Suprapubic skin (tissue), 4 donors: ENCODE measurements around the gene AZGP1. TPM values are rescaled to one million over a fixed set of nuclear protein-coding genes. Genes with fewer than 3 reads are reported as not detected.

Source experiments
- DNase-seq, 2 donors: peaks; one replicate each; pipeline ENCODE4 v3.0.0-alpha.2; 2019; ENCODE audit warnings: low spot score in 2 of 2
- H3K27ac ChIP-seq: fragments of 200-600 bp; sonication (generic); one replicate; pipeline ENCODE4 v1.5.1; 2019
- H3K27me3 ChIP-seq: fragments of 200-600 bp; sonication (generic); one replicate; pipeline ENCODE4 v1.5.1; 2019
- H3K36me3 ChIP-seq: fragments of 200-600 bp; sonication (generic); one replicate; pipeline ENCODE4 v1.5.1; 2019
- H3K4me1 ChIP-seq: fragments of 200-600 bp; sonication (generic); one replicate; pipeline ENCODE4 v1.5.1; 2019
- H3K4me3 ChIP-seq: fragments of 200-600 bp; sonication (generic); one replicate; pipeline ENCODE4 v1.5.1; 2019; ENCODE audit warnings: mild to moderate bottlenecking
- H3K9me3 ChIP-seq: fragments of 200-600 bp; sonication (generic); one replicate; pipeline ENCODE4 v1.5.1; 2019
- EP300 ChIP-seq: sonication (generic); formaldehyde crosslinking; IDR thresholded peaks from one replicate; pipeline ENCODE4 v1.6.1; 2017; ENCODE audit warnings: antibody characterized with exemption
- POLR2A ChIP-seq, 2 donors: fragments of 450-650 bp; IDR thresholded peaks; one replicate each; pipeline ENCODE4 v1.6.1; 2017; ENCODE audit warnings: antibody characterized with exemption in 2 of 2, mild to moderate bottlenecking in 2 of 2, moderate library complexity in 2 of 2
- POLR2AphosphoS5 ChIP-seq, 3 donors: sonication (generic); formaldehyde crosslinking; IDR thresholded peaks; one replicate each; pipeline ENCODE4 v1.6.1; 2017; ENCODE audit warnings: antibody characterized with exemption in 3 of 3
- WGBS: methylation state at CpG from one replicate; pipeline ENCODE4 v1.1.5; 2018; 5-methylcytosine and 5-hydroxymethylcytosine counted together
- total RNA-seq, 4 donors: library from RNA; depleted of rRNA; stranded (reverse); fragments of >200 nt; gene quantifications; one replicate each; pipeline ENCODE4 v1.1.0, GENCODE V29; 2016
- TF ChIP-seq, protein P1 (sequence below), 2 donors: fragments of 200-600 bp in 1 of 2; fragments of 450-650 bp in 1 of 2; sonication (generic) in 1 of 2; IDR thresholded peaks; one replicate each; pipeline ENCODE4 v1.5.1; 2016 to 2019; ENCODE audit warnings: antibody characterized with exemption in 2 of 2, mild to moderate bottlenecking in 1 of 2, moderate library complexity in 1 of 2

AZGP1 gene
- total RNA-seq, 4 donors from 2014 or later = 529 to 1,010 (median 610) TPM

DNA sequence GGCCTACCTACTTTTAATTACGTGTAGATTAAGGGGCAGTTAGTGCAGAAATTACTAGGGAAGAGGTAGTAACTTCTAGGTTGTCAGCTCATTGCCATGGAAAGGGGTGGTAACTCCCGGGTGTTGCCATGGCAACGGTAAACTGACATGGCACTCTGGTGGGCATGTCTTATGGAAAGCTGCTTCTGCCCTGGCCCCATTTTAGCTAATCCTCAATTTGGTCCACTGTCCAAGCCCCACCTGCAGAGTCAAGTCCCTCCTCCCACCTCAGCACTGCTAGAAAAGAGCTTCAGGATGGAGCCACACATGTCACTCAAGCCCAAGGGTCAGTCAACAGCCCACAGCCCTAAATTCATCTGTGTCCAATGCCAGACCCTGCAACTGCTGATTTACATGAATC lies 32.1 kb upstream of the AZGP1 start:
- H3K4me3 ChIP-seq = no peak overlapping the region
- no peak for DNase-seq
- no peaks in the 10 kb centered on the region for H3K27me3 ChIP-seq
- H3K9me3 ChIP-seq = no peaks in the 10 kb centered on the region
- H3K27ac ChIP-seq = no peak overlapping the region
- no peaks in the 10 kb centered on the region for H3K36me3 ChIP-seq
- H3K4me1 ChIP-seq = peaks cover 23% of the 10 kb centered on the region
- TF ChIP-seq, protein P1, sequence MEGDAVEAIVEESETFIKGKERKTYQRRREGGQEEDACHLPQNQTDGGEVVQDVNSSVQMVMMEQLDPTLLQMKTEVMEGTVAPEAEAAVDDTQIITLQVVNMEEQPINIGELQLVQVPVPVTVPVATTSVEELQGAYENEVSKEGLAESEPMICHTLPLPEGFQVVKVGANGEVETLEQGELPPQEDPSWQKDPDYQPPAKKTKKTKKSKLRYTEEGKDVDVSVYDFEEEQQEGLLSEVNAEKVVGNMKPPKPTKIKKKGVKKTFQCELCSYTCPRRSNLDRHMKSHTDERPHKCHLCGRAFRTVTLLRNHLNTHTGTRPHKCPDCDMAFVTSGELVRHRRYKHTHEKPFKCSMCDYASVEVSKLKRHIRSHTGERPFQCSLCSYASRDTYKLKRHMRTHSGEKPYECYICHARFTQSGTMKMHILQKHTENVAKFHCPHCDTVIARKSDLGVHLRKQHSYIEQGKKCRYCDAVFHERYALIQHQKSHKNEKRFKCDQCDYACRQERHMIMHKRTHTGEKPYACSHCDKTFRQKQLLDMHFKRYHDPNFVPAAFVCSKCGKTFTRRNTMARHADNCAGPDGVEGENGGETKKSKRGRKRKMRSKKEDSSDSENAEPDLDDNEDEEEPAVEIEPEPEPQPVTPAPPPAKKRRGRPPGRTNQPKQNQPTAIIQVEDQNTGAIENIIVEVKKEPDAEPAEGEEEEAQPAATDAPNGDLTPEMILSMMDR (IDR thresholded peaks at IDR 0.05) = no peak
- TF ChIP-seq EP300 (no peak), POLR2AphosphoS5 (IDR thresholded peaks at IDR 0.05) (no peak), POLR2A (IDR thresholded peaks at IDR 0.05) (no peak)
- WGBS = 83% methylated on average over 3 of the region's 3 CpGs

- TF ChIP-seq EP300 (no peak), POLR2AphosphoS5 (IDR thresholded peaks at IDR 0.05) (no peak), POLR2A (IDR thresholded peaks at IDR 0.05) (no peak)
- TF ChIP-seq, protein P1 (IDR thresholded peaks at IDR 0.05) = no peak
- H3K36me3 ChIP-seq = no peaks in the 10 kb centered on the region
- no peaks in the 10 kb centered on the region for H3K9me3 ChIP-seq
- H3K4me1 ChIP-seq = peaks cover under 1% of the 10 kb centered on the region
- peak overlapping the region; percentile 29 for H3K27ac ChIP-seq
- no peak overlapping the region for H3K4me3 ChIP-seq
- no peaks in the 10 kb centered on the region for H3K27me3 ChIP-seq
- WGBS = 74% methylated on average over 14 of the region's 14 CpGs
- DNase-seq = no peak
These were observed 28.2 kb upstream of the AZGP1 start for GRCh38 chr7:100003711-100004661.

GRCh38 chr7:100000239-100000638 lies 24.4 kb upstream of the AZGP1 start:
- Histone ChIP-seq H3K4me1 (peaks cover 3% of the 10 kb centered on the region), H3K9me3 (no peaks in the 10 kb centered on the region), H3K36me3 (no peaks in the 10 kb centered on the region), H3K4me3 (no peak overlapping the region), H3K27ac (no peak overlapping the region), H3K27me3 (no peaks in the 10 kb centered on the region)
- WGBS = 90% methylated on average over 13 of the region's 13 CpGs
- DNase-seq = no peak
- TF ChIP-seq POLR2A (IDR thresholded peaks at IDR 0.05) (no peak), POLR2AphosphoS5 (IDR thresholded peaks at IDR 0.05) (no peak), EP300 (no peak)
- TF ChIP-seq, protein P1 (IDR thresholded peaks at IDR 0.05) = no peak

- Histone ChIP-seq H3K4me3 (peak overlapping the region; percentile 50), H3K36me3 (no peaks in the 10 kb centered on the region), H3K4me1 (peaks cover 7% of the 10 kb centered on the region), H3K27me3 (no peaks in the 10 kb centered on the region), H3K27ac (peak overlapping the region; percentile 76), H3K9me3 (no peaks in the 10 kb centered on the region)
- DNase-seq = peak in 1 of 2 donors; percentile 75
- WGBS = 10% methylated on average over 27 of the region's 35 CpGs
- TF ChIP-seq EP300 = no peak
- TF ChIP-seq, protein P1 (IDR thresholded peaks at IDR 0.05) = peak; percentile 8 to 27
These were observed 21.8 kb upstream of the AZGP1 start for GRCh38 chr7:99997545-99998137.
